ENCODE results near the gene ORAI3.

Gene ORAI3

DNA sequence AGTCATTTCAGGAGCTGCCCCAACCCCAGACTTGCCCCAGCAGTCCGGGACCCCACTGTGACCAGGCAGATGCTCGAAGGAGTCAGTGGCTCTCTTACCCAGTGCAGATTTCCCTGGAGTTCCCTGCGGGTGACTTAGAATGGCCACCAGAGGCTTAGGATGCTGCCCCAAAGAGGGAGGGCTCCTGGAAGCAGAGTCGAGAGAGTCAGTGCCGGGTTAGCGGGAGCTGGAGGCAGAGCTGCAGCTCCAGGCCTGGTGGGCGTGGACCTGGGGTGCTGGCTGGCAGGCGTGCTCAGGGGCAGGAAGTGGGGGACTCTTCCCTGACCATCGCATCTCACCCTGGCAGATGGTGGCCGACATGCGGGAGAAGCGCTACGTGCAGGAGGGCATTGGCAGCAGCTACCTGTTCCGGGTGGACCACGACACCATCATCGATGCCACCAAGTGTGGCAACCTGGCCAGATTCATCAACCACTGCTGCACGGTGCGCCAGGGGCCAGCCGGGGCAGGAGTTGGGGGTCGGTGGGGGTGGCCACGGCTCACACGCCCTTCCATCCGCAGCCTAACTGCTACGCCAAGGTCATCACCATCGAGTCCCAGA, 34.5 kb downstream of the ORAI3 start:
- Histone ChIP-seq H3K27me3 (ENCODE audit: control insufficient read depth, insufficient read depth, low read length) (no peaks in the 10 kb centered on the region), H3K4me1 (ENCODE audit: control insufficient read depth, insufficient read depth, low read length) (peaks cover 2% of the 10 kb centered on the region; the same call in 1 of the 2 replicates), H3K9me3 (ENCODE audit: control insufficient read depth, insufficient read depth, low read length) (no peaks in the 10 kb centered on the region), H3K4me3 (ENCODE audit: low read length) (no peak overlapping the region), H3K27ac (ENCODE audit: low read length) (no peak overlapping the region), H3K36me3 (ENCODE audit: control insufficient read depth, insufficient read depth, low read length) (peaks cover 31% of the 10 kb centered on the region)
- WGBS (ENCODE audit: insufficient coverage, insufficient read length) = no CpG with 5 or more reads among the region's 25 CpGs
- DNase-seq (ENCODE audit: low read depth, low spot score) = no peak

DNA sequence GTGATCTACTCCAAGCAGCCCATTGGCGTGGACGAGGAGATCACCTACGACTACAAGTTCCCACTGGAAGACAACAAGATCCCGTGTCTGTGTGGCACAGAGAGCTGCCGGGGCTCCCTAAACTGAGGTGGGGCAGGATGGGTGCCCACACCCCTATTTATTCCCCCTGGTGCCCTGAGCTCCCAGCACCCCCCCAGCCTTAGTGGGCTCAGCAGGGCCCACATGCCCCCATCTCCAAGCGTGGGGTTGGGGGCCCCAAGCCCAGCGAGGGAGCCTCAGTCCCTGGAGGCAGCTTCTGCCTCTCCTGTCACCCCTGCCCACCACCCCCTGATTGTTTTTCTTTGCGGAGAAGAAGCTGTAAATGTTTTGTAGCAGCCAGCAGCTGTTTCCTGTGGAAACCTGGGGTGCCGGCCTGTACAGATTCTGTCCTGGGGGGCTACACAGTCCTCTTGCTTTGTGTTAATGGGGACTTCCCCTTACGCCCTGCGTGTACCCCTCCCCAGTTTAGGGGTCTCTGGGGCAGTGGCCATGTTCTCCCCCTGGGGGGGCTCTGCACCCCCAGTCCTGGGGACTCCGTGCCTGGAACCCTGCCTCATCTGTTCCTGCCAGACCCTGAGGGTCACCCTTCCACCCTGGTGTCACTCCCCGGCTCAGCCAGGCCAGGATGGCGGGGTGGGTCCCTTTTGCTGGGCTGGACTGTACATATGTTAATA, 35.2 kb downstream of the ORAI3 start:
- Histone ChIP-seq H3K4me1 (ENCODE audit: control insufficient read depth, insufficient read depth, low read length) (peaks cover 2% of the 10 kb centered on the region; the same call in 1 of the 2 replicates), H3K27me3 (ENCODE audit: control insufficient read depth, insufficient read depth, low read length) (no peaks in the 10 kb centered on the region), H3K4me3 (ENCODE audit: low read length) (no peak overlapping the region), H3K9me3 (ENCODE audit: control insufficient read depth, insufficient read depth, low read length) (no peaks in the 10 kb centered on the region), H3K36me3 (ENCODE audit: control insufficient read depth, insufficient read depth, low read length) (peaks cover 24% of the 10 kb centered on the region), H3K27ac (ENCODE audit: low read length) (no peak overlapping the region)
- no peak for DNase-seq (ENCODE audit: low read depth, low spot score)
- WGBS (ENCODE audit: insufficient coverage, insufficient read length) = no CpG with 5 or more reads among the region's 14 CpGs

DNA sequence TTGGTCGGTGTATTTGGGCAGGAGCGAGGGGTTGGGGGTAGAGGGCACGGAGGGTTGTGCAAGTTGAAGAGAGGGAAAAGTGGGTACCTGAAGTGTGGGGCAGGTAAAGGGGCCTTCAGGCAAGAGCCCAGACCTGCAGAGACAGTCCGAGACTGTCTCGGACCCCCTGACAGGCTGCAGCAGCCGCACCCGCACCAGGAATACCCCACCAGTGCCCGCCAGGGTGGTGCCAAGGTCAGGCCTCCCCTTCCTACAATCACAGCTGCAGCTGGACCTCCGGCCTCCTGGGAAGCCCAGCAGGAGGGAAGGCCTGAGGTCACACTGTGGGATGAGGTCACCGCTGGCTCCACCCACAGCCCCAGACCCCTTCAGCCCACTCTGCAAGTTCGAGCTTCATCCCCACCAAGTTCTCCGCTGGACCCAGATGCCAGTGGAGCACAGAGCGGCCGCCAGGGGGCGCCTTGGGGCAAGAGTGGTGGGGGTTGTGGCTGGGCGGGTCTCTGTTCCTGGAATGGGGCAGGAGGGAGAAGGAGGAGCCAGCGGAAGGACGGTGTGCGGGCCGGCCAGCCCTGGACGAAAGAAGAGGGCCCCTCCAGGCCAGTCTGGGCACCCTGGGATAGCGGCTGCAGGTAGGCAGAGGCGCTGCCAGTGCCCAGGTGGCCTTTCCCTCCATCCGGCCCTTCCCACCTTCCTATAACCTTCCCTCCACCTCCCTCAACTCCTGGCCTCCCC, 36.0 kb downstream of the ORAI3 start, which contains the start of gene HSD3B7:
Gene HSD3B7 (plus strand): TSS at position 539 of the 732 bp plus-strand sequence. CDS start 452 bp downstream, outside the sequence.
- no CpG with 5 or more reads among the region's 24 CpGs for WGBS (ENCODE audit: insufficient coverage, insufficient read length)
- no peak within 1 kb of the TSS for H3K27ac ChIP-seq (ENCODE audit: low read length)
- H3K4me3 ChIP-seq (ENCODE audit: low read length) = no peak within 1 kb of the TSS; the same call in 1 of the 2 replicates

DNA sequence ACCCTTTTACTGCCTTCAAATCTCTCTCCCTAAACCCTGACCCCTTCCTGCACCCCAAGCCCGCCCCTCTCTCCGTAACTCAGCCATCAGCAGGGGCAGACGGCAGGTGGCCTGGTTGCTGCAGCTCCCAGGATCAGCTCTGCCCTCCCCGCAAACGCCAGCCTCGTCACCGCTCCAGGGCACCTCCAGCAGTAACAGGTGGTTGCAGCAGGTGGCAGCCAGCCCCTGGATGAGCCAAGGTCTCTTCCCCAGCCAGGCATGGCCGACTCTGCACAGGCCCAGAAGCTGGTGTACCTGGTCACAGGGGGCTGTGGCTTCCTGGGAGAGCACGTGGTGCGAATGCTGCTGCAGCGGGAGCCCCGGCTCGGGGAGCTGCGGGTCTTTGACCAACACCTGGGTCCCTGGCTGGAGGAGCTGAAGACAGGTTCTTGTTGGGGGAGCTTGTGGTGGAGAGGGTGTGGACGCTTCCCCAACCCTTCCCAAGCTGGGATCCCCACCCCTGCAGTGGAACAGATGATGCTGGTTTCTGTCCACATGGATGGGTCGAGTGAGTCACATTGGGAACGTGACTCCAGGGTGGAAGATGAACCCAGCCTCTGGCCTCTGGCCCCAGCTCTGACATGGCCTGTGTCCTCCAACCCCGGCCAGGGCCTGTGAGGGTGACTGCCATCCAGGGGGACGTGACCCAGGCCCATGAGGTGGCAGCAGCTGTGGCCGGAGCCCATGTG, 36.7 kb downstream of the ORAI3 start:
- H3K36me3 ChIP-seq (ENCODE audit: control insufficient read depth, insufficient read depth, low read length) = peaks cover 12% of the 10 kb centered on the region
- H3K4me3 ChIP-seq (ENCODE audit: low read length) = no peak overlapping the region; the same call in 1 of the 2 replicates
- H3K27me3 ChIP-seq (ENCODE audit: control insufficient read depth, insufficient read depth, low read length) = no peaks in the 10 kb centered on the region
- H3K27ac ChIP-seq (ENCODE audit: low read length) = no peak overlapping the region
- peaks cover 2% of the 10 kb centered on the region; the same call in 1 of the 2 replicates for H3K4me1 ChIP-seq (ENCODE audit: control insufficient read depth, insufficient read depth, low read length)
- no peaks in the 10 kb centered on the region for H3K9me3 ChIP-seq (ENCODE audit: control insufficient read depth, insufficient read depth, low read length)
- no CpG with 5 or more reads among the region's 20 CpGs for WGBS (ENCODE audit: insufficient coverage, insufficient read length)
- no peak for DNase-seq (ENCODE audit: low read depth, low spot score)

More for the DNA sequence above, 36.0 kb downstream of the ORAI3 start, which contains the start of gene HSD3B7:
- Histone ChIP-seq H3K4me1 (ENCODE audit: control insufficient read depth, insufficient read depth, low read length) (peaks cover 2% of the 10 kb centered on the region; the same call in 1 of the 2 replicates), H3K27me3 (ENCODE audit: control insufficient read depth, insufficient read depth, low read length) (no peaks in the 10 kb centered on the region), H3K36me3 (ENCODE audit: control insufficient read depth, insufficient read depth, low read length) (peaks cover 17% of the 10 kb centered on the region), H3K9me3 (ENCODE audit: control insufficient read depth, insufficient read depth, low read length) (no peaks in the 10 kb centered on the region)
- DNase-seq (ENCODE audit: low read depth, low spot score) = peak; percentile 79

DNA sequence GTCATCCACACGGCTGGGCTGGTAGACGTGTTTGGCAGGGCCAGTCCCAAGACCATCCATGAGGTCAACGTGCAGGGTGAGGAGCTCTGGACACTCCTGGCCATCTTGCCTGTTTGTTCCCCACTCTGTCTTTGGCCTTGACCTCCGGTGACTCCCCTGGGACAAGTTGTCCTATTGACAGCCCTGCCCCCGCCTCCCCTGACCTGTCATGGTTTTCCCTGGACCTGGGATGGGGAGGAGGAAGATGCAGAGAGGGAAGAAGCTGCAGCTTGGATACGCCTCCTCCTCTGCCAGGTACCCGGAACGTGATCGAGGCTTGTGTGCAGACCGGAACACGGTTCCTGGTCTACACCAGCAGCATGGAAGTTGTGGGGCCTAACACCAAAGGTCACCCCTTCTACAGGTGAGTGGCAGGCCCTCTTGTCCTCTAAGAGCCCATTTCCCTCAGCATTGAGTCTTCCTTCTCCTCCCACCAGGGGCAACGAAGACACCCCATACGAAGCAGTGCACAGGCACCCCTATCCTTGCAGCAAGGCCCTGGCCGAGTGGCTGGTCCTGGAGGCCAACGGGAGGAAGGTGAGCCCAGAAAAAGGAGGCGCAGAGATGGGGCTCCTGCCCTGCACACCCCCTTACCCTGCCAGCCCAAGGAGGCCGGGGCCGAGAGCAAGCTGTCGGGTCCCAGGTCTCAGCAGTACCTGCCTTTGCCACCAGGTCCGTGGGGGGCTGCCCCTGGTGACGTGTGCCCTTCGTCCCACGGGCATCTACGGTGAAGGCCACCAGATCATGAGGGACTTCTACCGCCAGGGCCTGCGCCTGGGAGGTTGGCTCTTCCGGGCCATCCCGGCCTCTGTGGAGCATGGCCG, 37.5 kb downstream of the ORAI3 start:
- no peak overlapping the region for H3K4me3 ChIP-seq (ENCODE audit: low read length)
- H3K4me1 ChIP-seq (ENCODE audit: control insufficient read depth, insufficient read depth, low read length) = peaks cover 2% of the 10 kb centered on the region; the same call in 1 of the 2 replicates
- H3K36me3 ChIP-seq (ENCODE audit: control insufficient read depth, insufficient read depth, low read length) = peaks cover 7% of the 10 kb centered on the region
- DNase-seq (ENCODE audit: low read depth, low spot score) = no peak
- H3K27ac ChIP-seq (ENCODE audit: low read length) = no peak overlapping the region
- WGBS (ENCODE audit: insufficient coverage, insufficient read length) = no CpG with 5 or more reads among the region's 29 CpGs
- no peaks in the 10 kb centered on the region for H3K27me3 ChIP-seq (ENCODE audit: control insufficient read depth, insufficient read depth, low read length)
- no peaks in the 10 kb centered on the region for H3K9me3 ChIP-seq (ENCODE audit: control insufficient read depth, insufficient read depth, low read length)

DNA sequence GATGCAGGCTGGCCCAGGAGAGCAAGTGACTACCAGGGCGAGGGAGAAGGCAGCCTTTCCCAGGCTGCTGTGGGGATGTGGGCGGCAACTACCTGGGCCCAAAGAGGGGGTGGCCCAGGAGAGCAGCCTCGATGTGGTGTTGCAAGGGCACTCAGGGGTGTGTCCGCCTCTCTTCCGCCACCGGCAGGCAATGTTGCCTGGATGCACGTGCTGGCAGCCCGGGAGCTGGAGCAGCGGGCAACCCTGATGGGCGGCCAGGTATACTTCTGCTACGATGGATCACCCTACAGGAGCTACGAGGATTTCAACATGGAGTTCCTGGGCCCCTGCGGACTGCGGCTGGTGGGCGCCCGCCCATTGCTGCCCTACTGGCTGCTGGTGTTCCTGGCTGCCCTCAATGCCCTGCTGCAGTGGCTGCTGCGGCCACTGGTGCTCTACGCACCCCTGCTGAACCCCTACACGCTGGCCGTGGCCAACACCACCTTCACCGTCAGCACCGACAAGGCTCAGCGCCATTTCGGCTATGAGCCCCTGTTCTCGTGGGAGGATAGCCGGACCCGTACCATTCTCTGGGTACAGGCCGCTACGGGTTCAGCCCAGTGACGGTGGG, 38.8 kb downstream of the ORAI3 start:
- H3K4me1 ChIP-seq (ENCODE audit: control insufficient read depth, insufficient read depth, low read length) = peaks cover 2% of the 10 kb centered on the region; the same call in 1 of the 2 replicates
- no peaks in the 10 kb centered on the region for H3K9me3 ChIP-seq (ENCODE audit: control insufficient read depth, insufficient read depth, low read length)
- H3K36me3 ChIP-seq (ENCODE audit: control insufficient read depth, insufficient read depth, low read length) = peaks cover 4% of the 10 kb centered on the region
- no peak overlapping the region for H3K27ac ChIP-seq (ENCODE audit: low read length)
- no peak overlapping the region for H3K4me3 ChIP-seq (ENCODE audit: low read length)
- H3K27me3 ChIP-seq (ENCODE audit: control insufficient read depth, insufficient read depth, low read length) = no peaks in the 10 kb centered on the region
- no peak for DNase-seq (ENCODE audit: low read depth, low spot score)
- no CpG with 5 or more reads among the region's 30 CpGs for WGBS (ENCODE audit: insufficient coverage, insufficient read length)

DNA sequence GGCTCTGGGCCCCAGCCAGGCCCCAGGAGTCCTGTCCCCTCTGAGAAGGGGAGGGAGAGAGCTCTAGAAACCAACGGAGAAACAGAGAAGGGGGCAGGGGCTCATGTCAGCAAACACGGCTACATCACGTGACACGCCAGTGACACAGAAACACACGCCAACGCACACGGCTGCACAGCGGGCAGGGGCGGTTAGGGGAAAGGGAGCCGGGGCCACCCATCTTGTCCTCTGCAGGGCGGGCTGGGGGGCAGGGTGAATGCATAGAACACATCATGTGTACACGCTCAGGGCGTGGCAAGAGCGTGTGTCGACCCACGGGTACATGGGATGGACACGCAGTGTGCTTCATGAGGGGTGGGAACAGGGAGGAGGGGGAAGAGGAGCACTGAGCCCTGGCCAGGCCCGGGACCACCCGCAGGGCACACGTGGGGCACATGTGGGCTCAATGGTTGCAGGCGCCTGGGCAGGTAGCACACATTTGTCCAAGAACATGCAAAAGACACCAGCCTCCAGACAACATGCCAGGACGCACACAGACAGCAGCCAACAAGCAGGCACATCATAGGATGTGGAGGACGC, 40.7 kb downstream of the ORAI3 start:
- H3K4me3 ChIP-seq (ENCODE audit: low read length) = no peak overlapping the region
- H3K36me3 ChIP-seq (ENCODE audit: control insufficient read depth, insufficient read depth, low read length) = no peaks in the 10 kb centered on the region
- H3K27me3 ChIP-seq (ENCODE audit: control insufficient read depth, insufficient read depth, low read length) = no peaks in the 10 kb centered on the region
- DNase-seq (ENCODE audit: low read depth, low spot score) = no peak
- no peaks in the 10 kb centered on the region for H3K9me3 ChIP-seq (ENCODE audit: control insufficient read depth, insufficient read depth, low read length)
- H3K4me1 ChIP-seq (ENCODE audit: control insufficient read depth, insufficient read depth, low read length) = peaks cover 2% of the 10 kb centered on the region; the same call in 1 of the 2 replicates
- H3K27ac ChIP-seq (ENCODE audit: low read length) = no peak overlapping the region
- no CpG with 5 or more reads among the region's 23 CpGs for WGBS (ENCODE audit: insufficient coverage, insufficient read length)

DNA sequence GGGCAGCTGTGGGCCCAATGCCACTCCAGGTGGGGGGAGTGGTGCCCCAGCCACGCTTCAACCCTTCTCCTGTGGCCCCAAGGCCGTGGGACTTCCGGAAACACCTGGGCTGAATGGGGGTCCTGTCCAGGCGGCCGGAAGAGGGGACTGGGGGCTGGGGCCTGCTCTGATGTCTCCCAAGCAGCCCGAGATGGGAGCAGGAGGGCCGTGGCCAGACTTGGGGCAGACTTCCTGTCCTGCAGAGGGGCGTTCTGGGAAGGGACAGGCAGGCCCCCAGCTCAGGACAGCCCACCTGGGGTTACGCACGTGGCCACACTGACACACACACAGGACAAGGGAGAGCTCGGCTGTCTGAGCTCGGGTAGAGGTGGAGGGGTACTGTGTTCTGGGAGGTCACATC, 41.2 kb downstream of the ORAI3 start:
- Histone ChIP-seq H3K4me1 (ENCODE audit: control insufficient read depth, insufficient read depth, low read length) (no peaks in the 10 kb centered on the region), H3K27ac (ENCODE audit: low read length) (no peak overlapping the region), H3K4me3 (ENCODE audit: low read length) (no peak overlapping the region), H3K36me3 (ENCODE audit: control insufficient read depth, insufficient read depth, low read length) (no peaks in the 10 kb centered on the region), H3K9me3 (ENCODE audit: control insufficient read depth, insufficient read depth, low read length) (no peaks in the 10 kb centered on the region), H3K27me3 (ENCODE audit: control insufficient read depth, insufficient read depth, low read length) (no peaks in the 10 kb centered on the region)
- DNase-seq (ENCODE audit: low read depth, low spot score) = no peak
- WGBS (ENCODE audit: insufficient coverage, insufficient read length) = no CpG with 5 or more reads among the region's 12 CpGs

DNA sequence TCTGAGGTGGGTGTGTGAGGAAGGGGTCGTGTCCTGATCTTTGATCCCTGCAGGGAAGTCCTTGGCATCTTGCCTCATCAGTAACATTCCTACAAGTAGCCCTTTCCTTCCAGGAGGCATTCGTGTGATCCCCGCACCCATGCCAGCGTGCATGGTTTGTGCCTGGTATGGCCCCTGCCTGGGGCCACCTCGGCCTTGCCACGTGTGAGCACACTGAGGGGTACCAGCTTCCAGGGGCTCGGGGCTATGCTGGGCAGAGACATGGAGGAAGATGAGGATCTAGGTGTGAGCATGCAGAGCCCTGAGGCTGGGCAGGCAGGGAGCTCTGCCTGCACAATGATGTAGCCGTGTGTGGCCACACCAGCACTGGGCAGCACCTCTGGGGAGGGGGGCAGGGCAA, 42.2 kb downstream of the ORAI3 start:
- H3K27ac ChIP-seq (ENCODE audit: low read length) = no peak overlapping the region
- WGBS (ENCODE audit: insufficient coverage, insufficient read length) = no CpG with 5 or more reads among the region's 8 CpGs
- no peaks in the 10 kb centered on the region for H3K36me3 ChIP-seq (ENCODE audit: control insufficient read depth, insufficient read depth, low read length)
- H3K9me3 ChIP-seq (ENCODE audit: control insufficient read depth, insufficient read depth, low read length) = no peaks in the 10 kb centered on the region
- no peak for DNase-seq (ENCODE audit: low read depth, low spot score)
- no peak overlapping the region for H3K4me3 ChIP-seq (ENCODE audit: low read length)
- H3K4me1 ChIP-seq (ENCODE audit: control insufficient read depth, insufficient read depth, low read length) = no peaks in the 10 kb centered on the region
- H3K27me3 ChIP-seq (ENCODE audit: control insufficient read depth, insufficient read depth, low read length) = no peaks in the 10 kb centered on the region

Measured in iPS DF 6.9 (cell line).